Mammary epithelial cell (primary cell): Measurements from ENCODE around the gene NEK5.

Experiments used
- EZH2 ChIP-seq: IDR thresholded peaks from 2 replicates; pipeline ENCODE4 v1.6.1; 2012; ENCODE audit warnings: low read length, inconsistent platforms, borderline replicate concordance
- TF ChIP-seq, protein P1 (sequence below), 2 donors: IDR thresholded peaks in 1 of 2; conservative IDR thresholded peaks in 1 of 2; 2 replicates each; pipeline ENCODE4 v1.5.1; 2011 to 2012; ENCODE audit warnings: inconsistent platforms in 2 of 2, low read length in 2 of 2, mild to moderate bottlenecking in 2 of 2, control low read depth in 1 of 2, low read depth in 1 of 2; ENCODE audit not compliant: insufficient read depth in 1 of 2; ENCODE audit errors: extremely low read depth in 1 of 2

GRCh38 chr13:52085421-52085820, 43.5 kb downstream of the NEK5 start:
- TF ChIP-seq EZH2, result no peak
- TF ChIP-seq, protein P1, sequence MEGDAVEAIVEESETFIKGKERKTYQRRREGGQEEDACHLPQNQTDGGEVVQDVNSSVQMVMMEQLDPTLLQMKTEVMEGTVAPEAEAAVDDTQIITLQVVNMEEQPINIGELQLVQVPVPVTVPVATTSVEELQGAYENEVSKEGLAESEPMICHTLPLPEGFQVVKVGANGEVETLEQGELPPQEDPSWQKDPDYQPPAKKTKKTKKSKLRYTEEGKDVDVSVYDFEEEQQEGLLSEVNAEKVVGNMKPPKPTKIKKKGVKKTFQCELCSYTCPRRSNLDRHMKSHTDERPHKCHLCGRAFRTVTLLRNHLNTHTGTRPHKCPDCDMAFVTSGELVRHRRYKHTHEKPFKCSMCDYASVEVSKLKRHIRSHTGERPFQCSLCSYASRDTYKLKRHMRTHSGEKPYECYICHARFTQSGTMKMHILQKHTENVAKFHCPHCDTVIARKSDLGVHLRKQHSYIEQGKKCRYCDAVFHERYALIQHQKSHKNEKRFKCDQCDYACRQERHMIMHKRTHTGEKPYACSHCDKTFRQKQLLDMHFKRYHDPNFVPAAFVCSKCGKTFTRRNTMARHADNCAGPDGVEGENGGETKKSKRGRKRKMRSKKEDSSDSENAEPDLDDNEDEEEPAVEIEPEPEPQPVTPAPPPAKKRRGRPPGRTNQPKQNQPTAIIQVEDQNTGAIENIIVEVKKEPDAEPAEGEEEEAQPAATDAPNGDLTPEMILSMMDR (conservative IDR thresholded peaks at IDR 0.05 in 1 of 2, IDR thresholded peaks at IDR 0.05 in 1 of 2; ENCODE audit: extremely low read depth in 1 of 2, insufficient read depth in 1 of 2, low read depth in 1 of 2, low read length in 2 of 2), result no peak
